NOMO-1 (cell line): Measurements from ENCODE around the gene IPO13.

Source experiments
- DNase-seq, 2 experiments: peaks; one replicate each; lab custom pipeline; 2025; ENCODE audit not compliant: unreplicated experiment in 2 of 2; lab: John Stamatoyannopoulos, UW

IPO13 gene

DNA sequence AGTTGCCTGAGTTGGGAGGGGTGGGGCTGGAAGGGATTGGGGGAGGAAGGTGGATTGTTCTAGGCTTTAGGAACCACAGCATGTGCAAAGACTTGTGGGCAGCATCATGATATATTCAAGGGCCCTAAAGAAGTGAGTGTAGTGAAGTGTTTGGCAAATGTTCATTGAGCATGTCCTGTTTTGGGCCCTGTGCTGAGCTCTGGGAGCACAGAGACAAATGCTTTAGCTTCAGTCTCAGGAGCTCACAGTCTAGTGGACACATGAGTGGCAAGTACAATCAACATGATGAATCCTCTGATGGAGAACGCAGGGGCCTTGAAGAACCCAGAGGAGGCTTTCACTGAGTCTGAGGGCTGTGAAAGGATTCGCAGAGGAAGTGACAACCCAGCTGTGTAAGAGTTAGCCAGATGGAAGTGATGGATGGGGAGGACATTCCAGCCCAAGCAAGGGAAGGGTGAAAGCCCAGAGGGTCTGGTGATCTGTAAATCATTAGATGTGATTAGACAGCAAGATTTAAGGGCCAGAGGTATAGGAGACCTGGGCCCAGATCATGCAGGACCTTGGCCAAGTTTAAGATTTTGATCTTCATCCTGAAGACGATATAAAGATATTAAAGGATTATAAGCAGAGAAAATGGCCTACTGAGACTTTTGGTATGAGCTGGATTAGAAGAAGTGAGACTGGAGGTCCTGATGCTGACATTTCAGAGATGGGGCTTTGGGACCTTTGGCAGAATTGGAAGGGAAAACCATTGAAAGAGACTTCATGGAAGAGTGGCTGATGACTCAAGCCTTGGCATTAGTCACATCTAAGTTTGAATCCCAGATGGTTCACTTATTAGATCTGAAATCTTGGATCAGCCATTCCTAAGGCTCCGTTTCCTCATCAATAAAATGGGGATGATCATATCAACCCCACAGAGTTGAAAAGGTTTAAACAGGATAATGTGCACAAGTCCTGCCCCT is 4.6 kb downstream of the IPO13 start:
- no peak for DNase-seq

GRCh38 chr1:43952731-43953346 is 6.1 kb downstream of the IPO13 start:
- no peak for DNase-seq

GRCh38 chr1:43953361-43953760 is 6.6 kb downstream of the IPO13 start:
- DNase-seq = no peak

- no peak for DNase-seq
Observed at GRCh38 chr1:43954036-43954435, 7.3 kb downstream of the IPO13 start.

DNA sequence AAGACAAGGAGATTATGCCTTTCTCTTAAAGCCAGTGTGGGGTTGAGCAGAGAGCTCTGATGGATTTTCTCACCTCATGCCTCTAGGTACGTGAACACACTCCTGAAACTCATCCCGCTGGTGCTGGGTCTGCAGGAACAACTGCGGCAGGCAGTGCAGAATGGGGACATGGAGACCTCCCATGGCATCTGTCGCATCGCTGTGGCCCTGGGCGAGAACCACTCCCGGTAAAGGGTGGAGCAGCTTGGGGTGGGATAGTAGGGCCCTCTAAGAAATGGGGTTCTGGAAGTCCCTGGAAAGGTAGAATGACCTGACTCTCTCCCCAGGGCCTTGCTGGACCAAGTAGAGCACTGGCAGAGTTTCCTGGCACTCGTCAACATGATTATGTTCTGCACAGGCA is 9.5 kb downstream of the IPO13 start:
- DNase-seq = no peak

GRCh38 chr1:43957407-43958040 is 10.8 kb downstream of the IPO13 start:
- DNase-seq = no peak

GRCh38 chr1:43958351-43959255 is 11.9 kb downstream of the IPO13 start:
- DNase-seq = no peak

DNA sequence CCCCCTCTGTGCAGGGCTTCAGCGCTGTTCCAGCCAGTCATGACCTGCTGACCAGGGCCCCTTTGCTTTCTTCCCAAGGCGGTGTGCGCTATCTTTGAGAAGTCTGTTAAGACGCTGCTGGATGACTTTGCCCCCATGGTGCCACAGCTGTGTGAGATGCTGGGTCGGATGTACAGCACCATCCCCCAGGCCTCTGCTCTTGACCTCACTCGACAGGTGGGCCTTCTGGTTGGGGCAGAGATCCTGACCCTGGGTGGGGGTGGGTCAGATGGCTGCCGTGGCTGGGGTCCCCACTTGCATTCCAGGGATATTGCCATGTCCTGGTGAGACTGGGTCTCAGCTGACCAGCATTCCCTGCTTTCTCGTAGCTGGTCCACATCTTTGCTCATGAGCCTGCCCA is 14.0 kb downstream of the IPO13 start:
- no peak for DNase-seq

DNA sequence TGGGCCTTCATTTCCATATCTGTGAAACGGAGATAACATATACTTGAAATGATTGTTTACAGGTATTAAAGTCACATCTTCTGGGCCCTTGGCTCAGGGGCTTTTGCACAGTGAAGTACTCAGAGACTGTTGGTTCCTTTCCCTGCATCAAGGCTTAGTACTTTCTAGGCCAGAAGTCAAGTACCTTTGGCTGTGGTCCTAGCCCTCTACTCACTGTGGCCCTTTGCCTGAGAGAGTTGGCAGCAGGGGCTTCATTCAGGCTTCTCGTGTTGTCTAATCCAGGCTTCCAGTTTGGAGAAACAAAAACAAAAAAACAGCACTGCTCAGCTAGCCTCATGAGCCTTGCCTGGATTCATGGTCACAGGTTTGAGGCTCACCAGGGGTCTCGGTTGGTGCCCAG is 14.9 kb downstream of the IPO13 start:
- no peak for DNase-seq

DNA sequence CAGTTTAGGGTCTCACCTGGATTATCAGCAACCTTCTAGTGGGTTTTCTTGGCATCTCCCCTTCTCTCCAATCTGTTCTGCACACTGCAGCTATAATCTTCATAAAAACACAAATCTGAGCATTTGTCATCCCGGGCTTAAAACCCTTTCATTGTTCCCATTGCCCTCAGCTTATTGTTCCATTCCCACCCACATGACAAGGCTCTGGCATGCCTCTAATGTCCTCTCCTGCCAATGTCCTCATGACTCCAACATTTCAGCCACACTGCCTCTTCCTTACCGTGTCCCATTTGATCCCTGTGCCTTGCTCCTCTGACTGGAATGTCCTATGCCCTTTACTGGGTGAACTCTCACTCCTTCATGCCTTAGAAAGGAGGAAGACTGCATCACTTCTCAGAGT is 15.6 kb downstream of the IPO13 start:
- DNase-seq = no peak

- DNase-seq = no peak
Observed at GRCh38 chr1:43963006-43963405, 16.3 kb downstream of the IPO13 start.

DNA sequence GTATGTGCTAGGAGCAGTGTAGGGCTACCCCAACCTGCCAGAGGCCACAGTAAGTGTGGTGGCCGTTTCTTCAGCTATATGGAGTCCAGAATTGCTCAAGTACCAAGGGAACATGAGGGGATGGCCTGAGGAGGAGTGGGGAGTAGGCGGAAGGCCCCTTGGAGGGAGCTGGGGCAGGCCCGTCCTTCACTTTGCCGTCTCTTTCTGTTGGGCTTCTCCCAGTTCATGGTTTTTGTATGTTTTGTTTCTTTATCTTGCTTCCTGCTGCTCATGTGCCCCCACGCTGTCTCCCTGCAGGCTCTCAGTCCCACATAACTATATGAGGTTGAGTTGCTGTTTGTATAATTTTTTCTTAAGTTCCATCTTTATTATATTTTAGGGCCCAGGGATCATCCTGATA is 17.1 kb downstream of the IPO13 start:
- no peak for DNase-seq

DNA sequence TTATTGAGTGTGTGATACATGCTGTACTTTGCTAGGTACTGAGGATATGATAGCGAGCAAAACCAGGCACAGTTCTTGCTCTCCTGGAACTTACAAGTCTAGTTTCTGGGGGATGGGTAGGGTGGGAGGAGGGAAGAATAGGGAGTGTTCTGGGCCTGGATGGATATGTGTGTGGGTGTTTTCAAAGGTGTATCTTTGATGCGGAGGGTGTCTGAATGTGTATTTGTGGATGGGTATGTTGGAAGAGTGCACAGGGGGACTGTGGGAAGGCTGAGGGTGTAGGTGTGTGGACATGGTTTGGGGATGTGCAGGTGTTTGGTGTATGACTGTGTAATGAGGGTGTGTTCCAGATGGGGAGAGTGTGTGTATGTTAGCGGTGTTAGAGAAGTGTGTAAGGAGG is 18.6 kb downstream of the IPO13 start:
- no peak for DNase-seq

DNA sequence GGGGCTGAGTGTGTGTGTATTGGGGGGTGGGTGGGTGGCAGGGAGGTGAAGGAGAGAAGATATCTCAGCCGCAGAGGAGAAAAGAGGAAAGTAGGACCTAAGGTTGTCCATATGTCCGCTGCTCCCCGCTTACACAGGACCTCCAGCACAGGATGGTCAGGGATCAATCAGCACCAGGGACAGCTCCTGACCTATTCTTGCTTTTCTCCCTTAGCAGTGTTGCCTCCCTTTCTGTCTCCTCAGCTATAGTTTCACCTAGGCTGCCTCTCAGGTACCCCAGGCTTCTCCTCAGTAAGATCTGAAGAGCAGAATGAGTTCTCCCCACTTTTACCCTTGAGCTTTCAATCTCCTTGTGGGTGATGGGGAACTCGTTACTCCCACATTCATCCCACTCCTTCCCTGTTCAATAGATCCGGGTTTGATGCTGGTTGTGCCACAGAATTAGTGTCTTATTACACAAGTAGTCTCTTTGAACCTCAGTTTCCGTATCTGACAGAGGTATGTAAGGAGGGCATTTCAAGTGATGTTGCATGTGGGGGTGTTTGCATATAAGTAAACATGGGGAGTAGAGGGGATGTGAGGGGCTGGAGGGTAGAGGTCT is 21.7 kb downstream of the IPO13 start:
- DNase-seq = peak in 1 of 2 experiments; percentile 45

GRCh38 chr1:43969416-43969745 is 22.6 kb downstream of the IPO13 start:
- DNase-seq = no peak

DNA sequence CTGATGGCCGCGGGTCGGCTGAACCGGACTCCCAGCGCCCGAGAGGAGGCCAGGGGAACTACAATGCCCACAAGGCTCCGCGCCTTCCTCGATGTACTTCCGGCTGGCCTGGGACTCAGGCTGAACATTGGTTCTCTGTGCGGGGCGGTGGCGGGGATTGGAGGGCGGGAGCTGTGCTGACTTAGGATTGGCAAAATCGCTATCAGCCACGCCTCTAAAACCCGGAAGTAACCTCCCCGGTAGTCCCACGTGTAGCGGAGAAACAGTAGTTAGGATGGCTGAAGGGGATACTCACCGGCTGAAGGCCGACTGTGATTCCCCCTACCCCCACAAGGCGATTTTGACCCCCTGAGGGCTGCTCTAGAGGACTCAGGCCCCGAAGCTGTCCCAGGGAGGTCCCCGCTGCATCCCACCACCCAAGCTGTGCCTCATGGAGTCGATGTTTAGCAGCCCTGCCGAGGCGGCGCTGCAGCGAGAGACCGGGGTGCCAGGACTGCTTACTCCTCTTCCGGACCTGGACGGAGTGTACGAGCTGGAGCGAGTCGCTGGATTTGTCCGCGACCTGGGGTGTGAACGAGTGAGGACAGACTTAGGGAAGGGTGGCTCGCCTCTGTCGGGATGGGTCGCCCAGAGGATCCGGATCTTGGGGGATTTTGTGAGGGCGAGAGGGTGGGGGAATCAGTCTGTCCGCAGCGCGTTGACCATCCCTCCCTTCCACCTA is 23.2 kb downstream of the IPO13 start, which contains the start of gene DPH2:
Gene DPH2 (plus strand): TSS at position 265 of the 721 bp plus-strand sequence. CDS start 166 bp downstream, at position 431.
- peak; percentile 96 to 97 for DNase-seq

- DNase-seq = no peak
Observed at GRCh38 chr1:43970502-43970901, 23.8 kb downstream of the IPO13 start.

- DNase-seq = no peak
Observed at GRCh38 chr1:43970911-43971310, 24.2 kb downstream of the IPO13 start.

GRCh38 chr1:43971336-43971980 is 24.7 kb downstream of the IPO13 start:
- no peak for DNase-seq
